ENCODE results near the gene PPP1R14C.
"Not testable (repeated sequence)": the region's sequence is repeated elsewhere in the genome, so short reads cannot be mapped to it uniquely, and the experiment has no call there.

The PPP1R14C gene

DNA sequence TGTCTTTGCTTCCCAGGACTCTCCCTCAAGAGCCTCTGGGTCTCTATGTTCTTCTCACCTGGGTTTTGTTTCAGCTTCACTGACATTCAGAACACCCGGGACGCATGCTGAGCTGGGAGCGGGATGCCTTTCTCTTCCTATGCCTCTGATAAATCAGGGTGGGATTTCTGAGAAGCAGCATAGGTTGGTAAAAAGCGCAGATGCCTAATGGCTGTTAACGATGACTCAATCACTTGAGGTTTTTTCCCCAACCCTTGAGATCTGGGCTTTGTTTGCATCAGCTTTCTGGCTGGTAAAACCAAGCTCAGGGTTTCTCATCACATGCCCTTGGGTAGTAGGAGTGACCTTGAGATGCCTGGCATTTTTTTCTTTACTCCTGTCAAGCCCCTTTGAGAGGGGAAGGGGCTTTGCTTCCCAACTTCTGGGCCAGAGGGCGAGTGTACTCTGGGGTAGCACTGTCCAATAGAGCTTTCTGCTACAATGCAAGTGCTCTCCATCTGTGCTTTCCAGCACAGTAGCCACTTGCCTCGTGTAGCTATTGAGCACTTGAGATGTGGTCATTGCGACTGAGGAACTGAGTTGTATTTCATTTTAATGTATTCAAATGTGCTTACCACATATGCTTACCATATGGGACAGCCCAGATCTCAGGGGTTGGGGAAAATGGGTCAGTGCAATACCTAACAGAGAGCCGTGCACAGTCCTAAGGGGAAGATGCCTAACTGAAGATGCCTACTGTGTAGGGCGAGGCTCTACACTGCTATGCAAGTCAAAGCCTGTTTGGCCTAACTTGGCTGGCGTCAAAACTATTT, 69.1 kb downstream of the PPP1R14C start:
- in situ Hi-C loops (cut with HindIII; ENCODE audit: low sequenced_read_pairs), result no loop called here

- in situ Hi-C loops (cut with HindIII; ENCODE audit: low sequenced_read_pairs), result no loop called here
Measured at GRCh38 chr6:150212778-150213177, 69.9 kb downstream of the PPP1R14C start.

- in situ Hi-C loops (cut with HindIII; ENCODE audit: low sequenced_read_pairs), result no loop called here
Measured at GRCh38 chr6:150213301-150213700, 70.5 kb downstream of the PPP1R14C start.

- in situ Hi-C loops (cut with HindIII; ENCODE audit: low sequenced_read_pairs), result no loop called here
Measured at GRCh38 chr6:150214310-150214709, 71.5 kb downstream of the PPP1R14C start.

DNA sequence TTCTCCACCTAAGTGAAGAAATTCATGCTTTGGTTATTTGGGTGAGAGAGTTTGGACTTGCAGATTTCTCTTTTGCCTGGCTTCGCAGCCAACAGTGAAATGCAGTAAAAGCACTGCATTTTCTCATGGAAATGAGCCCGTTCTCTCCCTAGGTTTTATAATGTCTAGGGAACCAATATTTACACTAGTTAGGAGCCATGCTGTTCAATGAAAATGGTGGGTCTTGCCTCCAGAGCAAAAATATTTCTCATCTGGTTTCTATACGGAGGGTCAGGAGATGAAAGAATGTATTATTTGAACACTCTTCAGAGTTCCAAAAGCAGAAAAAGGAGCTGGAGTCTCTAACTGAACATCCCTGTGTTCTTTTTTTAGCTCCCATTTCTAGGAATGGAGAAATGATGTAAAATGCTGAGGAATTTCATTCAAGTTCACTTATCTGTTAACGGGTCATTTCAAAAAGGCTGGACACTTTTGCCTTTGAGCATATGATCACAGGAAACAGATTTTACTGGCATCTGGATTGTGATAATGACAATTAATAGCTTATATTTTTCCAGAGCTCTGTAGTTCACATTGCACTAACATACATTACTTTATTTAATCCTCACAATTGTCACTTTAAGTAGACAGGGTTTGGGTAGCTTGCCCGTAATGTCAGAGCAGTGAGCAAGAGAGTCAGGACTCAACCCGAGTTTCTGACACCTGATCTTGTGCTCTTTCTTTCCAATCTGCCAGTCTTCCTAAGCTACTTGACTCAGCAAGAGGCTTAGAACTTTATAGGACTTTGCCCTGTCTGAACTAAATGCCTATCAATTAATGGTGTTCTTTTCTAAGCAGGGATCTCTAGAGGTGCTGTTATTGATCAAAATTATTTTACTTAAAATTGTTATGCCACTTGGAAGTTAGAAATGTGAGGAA, 78.0 kb downstream of the PPP1R14C start:
- in situ Hi-C loops (cut with HindIII; ENCODE audit: low sequenced_read_pairs), result no loop called here

GRCh38 chr6:150224820-150225219, 82.0 kb downstream of the PPP1R14C start:
- in situ Hi-C loops (cut with HindIII; ENCODE audit: low sequenced_read_pairs), result no loop called here

DNA sequence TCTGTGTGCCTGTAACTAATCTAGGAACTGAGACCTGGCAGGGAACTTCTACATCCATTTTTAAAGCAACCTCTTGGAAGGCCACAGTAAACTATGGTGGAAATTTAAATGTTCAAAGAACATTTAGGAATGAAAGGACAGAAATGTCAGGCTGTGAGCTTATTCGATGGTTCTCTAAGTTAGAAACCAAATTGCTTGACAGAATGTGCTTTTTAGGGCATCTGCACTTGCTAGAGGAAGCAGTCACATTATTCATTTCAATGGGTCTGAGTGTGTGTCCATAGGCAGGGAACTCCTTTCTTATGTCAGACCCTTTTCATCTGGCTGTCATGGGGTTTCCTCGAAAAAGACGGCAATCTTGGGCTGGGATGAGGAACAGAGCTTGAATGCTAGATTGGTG, 84.4 kb downstream of the PPP1R14C start:
- in situ Hi-C loops (cut with HindIII; ENCODE audit: low sequenced_read_pairs), result no loop called here

DNA sequence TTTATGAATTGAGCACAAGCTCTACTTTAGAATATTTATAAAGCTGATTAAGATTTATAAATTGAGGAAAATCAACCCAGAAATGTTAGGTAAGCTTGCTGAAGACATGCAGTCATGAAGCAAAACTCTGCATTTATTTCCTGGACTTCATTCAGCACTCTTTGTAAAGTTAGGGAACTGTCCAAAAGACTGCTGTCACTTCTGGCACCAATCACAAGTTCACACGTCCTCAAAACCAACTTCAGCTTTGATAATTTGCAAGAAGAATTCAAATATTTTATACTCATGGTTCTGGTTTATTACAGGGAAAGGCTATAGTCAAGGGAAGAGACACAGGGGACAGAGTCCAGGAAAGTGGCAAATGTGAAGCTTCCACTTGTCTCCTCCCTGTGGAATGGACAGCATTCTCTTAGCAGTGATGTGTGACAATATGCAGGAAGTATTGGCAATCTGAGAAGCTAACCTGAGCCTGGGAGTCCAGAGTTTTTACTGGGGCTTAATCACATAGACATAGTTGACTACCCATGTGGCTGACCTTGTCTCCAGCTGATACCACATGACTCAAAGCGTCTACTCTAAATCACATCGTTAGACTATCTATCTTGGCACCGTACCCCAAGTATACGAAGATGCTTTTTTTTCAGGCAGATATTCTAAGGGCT, 85.4 kb downstream of the PPP1R14C start:
- in situ Hi-C loops (cut with HindIII; ENCODE audit: low sequenced_read_pairs), result no loop called here

DNA sequence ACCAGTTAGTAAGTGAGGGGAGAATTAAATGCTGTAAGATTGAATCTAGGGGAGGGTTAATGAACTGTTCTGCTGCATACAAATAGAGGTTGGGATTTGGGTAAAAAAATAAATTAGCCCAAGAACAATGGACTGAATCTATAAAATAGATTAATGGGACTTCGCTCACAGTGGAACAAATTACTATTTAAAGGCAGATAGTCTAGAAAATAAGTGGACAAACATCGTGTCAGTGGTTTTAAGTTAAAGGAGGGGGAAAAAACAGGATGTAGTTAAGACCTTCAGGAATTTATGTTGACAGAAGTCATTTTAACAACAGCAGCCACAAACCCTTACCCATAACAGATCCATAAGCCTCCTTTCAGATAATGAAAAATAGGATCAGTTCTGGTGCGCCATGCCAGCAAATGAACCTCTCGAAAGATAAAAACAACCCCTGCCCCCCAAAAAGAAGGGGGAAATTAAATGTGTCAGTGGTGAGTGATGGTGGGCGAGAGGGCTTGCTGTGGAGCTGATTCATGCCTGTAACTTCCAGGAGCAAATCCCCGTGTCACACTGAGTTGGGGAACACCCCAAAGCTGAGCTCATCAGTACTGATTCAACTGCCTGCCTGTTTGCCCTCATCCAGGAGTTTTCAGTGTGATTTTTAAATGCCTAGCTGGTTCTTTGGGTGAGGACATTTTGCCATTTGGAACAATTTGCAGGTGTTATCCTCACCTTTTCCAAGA, 86.8 kb downstream of the PPP1R14C start:
- in situ Hi-C loops (cut with HindIII; ENCODE audit: low sequenced_read_pairs), result no loop called here

GRCh38 chr6:150230164-150230561, 87.3 kb downstream of the PPP1R14C start:
- in situ Hi-C loops (cut with HindIII; ENCODE audit: low sequenced_read_pairs), result no loop called here

- in situ Hi-C loops (cut with HindIII; ENCODE audit: low sequenced_read_pairs), result no loop called here
Measured at GRCh38 chr6:150230832-150231524, 88.1 kb downstream of the PPP1R14C start.

GRCh38 chr6:150231525-150231850, 88.6 kb downstream of the PPP1R14C start:
- in situ Hi-C loops (cut with HindIII; ENCODE audit: low sequenced_read_pairs), result no loop called here

GRCh38 chr6:150233843-150234269, 91.0 kb downstream of the PPP1R14C start:
- in situ Hi-C loops (cut with HindIII; ENCODE audit: low sequenced_read_pairs), result no loop called here

DNA sequence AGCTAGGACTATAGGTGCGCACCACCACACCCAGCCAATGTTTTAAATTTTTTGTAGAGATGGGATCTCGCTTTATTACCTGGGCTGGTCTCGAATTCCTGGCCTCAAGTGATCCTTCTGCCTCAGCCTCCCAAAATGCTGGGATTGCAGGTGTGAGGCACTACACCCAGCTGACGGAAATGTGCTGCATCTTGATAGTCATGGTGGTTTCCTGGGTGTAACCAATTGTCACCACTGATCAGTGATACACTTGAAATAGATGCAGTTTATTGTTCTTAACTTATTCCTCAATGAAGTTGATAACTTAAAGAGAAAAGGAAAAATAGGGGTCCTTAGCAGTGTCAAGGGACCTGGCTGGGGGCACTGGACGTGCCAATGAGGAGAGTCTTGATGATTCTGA, 92.4 kb downstream of the PPP1R14C start:
- in situ Hi-C loops (cut with HindIII; ENCODE audit: low sequenced_read_pairs), result no loop called here

GRCh38 chr6:150236114-150236513, 93.3 kb downstream of the PPP1R14C start:
- in situ Hi-C loops (cut with HindIII; ENCODE audit: low sequenced_read_pairs), result no loop called here

GRCh38 chr6:150236544-150236943, 93.7 kb downstream of the PPP1R14C start:
- in situ Hi-C loops (cut with HindIII; ENCODE audit: low sequenced_read_pairs), result no loop called here

- in situ Hi-C loops (cut with HindIII; ENCODE audit: low sequenced_read_pairs), result no loop called here
Measured at GRCh38 chr6:150237626-150238025, 94.8 kb downstream of the PPP1R14C start.

- in situ Hi-C loops (cut with HindIII; ENCODE audit: low sequenced_read_pairs), result no loop called here
Measured at GRCh38 chr6:150238336-150238741, 95.5 kb downstream of the PPP1R14C start.

- in situ Hi-C loops (cut with HindIII; ENCODE audit: low sequenced_read_pairs), result no loop called here
Measured at GRCh38 chr6:150238846-150239407, 96.1 kb downstream of the PPP1R14C start.

GRCh38 chr6:150241756-150242155, 98.9 kb downstream of the PPP1R14C start:
- in situ Hi-C loops (cut with HindIII; ENCODE audit: low sequenced_read_pairs), result not testable (repeated sequence)

Measured in endothelial cell of hepatic sinusoid (primary cell).